ENCODE results near the gene MED13.

GRCh38 chr17:62090868-62091267, 25.8 kb upstream of the MED13 start:
- no peak for TF ChIP-seq POLR2A (IDR thresholded peaks at IDR 0.05)
- TF ChIP-seq, protein P1, sequence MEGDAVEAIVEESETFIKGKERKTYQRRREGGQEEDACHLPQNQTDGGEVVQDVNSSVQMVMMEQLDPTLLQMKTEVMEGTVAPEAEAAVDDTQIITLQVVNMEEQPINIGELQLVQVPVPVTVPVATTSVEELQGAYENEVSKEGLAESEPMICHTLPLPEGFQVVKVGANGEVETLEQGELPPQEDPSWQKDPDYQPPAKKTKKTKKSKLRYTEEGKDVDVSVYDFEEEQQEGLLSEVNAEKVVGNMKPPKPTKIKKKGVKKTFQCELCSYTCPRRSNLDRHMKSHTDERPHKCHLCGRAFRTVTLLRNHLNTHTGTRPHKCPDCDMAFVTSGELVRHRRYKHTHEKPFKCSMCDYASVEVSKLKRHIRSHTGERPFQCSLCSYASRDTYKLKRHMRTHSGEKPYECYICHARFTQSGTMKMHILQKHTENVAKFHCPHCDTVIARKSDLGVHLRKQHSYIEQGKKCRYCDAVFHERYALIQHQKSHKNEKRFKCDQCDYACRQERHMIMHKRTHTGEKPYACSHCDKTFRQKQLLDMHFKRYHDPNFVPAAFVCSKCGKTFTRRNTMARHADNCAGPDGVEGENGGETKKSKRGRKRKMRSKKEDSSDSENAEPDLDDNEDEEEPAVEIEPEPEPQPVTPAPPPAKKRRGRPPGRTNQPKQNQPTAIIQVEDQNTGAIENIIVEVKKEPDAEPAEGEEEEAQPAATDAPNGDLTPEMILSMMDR (IDR thresholded peaks at IDR 0.05) = no peak

Measured in uterus (tissue), 2 donors.